ENCODE measurements around the gene TBC1D7. TPM values are rescaled to one million over a fixed set of nuclear protein-coding genes. Genes with fewer than 3 reads are reported as not detected.

The TBC1D7 gene
- total RNA-seq, 4 donors from 2014 or later: 8.3 to 15.4 (median 12.2) TPM

- TF ChIP-seq POLR2A (IDR thresholded peaks at IDR 0.05): no peak
- TF ChIP-seq EP300 (IDR thresholded peaks at IDR 0.05): no peak
- TF ChIP-seq, protein P1, sequence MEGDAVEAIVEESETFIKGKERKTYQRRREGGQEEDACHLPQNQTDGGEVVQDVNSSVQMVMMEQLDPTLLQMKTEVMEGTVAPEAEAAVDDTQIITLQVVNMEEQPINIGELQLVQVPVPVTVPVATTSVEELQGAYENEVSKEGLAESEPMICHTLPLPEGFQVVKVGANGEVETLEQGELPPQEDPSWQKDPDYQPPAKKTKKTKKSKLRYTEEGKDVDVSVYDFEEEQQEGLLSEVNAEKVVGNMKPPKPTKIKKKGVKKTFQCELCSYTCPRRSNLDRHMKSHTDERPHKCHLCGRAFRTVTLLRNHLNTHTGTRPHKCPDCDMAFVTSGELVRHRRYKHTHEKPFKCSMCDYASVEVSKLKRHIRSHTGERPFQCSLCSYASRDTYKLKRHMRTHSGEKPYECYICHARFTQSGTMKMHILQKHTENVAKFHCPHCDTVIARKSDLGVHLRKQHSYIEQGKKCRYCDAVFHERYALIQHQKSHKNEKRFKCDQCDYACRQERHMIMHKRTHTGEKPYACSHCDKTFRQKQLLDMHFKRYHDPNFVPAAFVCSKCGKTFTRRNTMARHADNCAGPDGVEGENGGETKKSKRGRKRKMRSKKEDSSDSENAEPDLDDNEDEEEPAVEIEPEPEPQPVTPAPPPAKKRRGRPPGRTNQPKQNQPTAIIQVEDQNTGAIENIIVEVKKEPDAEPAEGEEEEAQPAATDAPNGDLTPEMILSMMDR (IDR thresholded peaks at IDR 0.05): no peak
- TF ChIP-seq POLR2AphosphoS5 (IDR thresholded peaks at IDR 0.05): no peak
- no peaks in the 10 kb centered on the region for H3K9me3 ChIP-seq
- 65% methylated on average over 9 of the region's 9 CpGs for WGBS
- H3K4me1 ChIP-seq: peaks cover 9% of the 10 kb centered on the region
- no peak overlapping the region for H3K27ac ChIP-seq
- no peak overlapping the region for H3K4me3 ChIP-seq
- no peaks in the 10 kb centered on the region for H3K27me3 ChIP-seq
- peak in 1 of 2 donors; percentile 0 for DNase-seq (ENCODE audit: low spot score in 2 of 2)
- H3K36me3 ChIP-seq: no peaks in the 10 kb centered on the region
These were observed 44.6 kb upstream of the TBC1D7 start for GRCh38 chr6:13372688-13373487.

GRCh38 chr6:13372076-13372475 is 43.7 kb upstream of the TBC1D7 start:
- 79% methylated on average over 6 of the region's 6 CpGs for whole genome bisulfite sequencing

GRCh38 chr6:13371421-13372072 is 43.2 kb upstream of the TBC1D7 start:
- Histone ChIP-seq H3K27me3 (no peaks in the 10 kb centered on the region), H3K4me1 (peaks cover 13% of the 10 kb centered on the region), H3K4me3 (no peak overlapping the region), H3K9me3 (no peaks in the 10 kb centered on the region), H3K27ac (no peak overlapping the region), H3K36me3 (no peaks in the 10 kb centered on the region)
- TF ChIP-seq, protein P1 (IDR thresholded peaks at IDR 0.05): no peak
- TF ChIP-seq EP300 (IDR thresholded peaks at IDR 0.05) (no peak), POLR2AphosphoS5 (IDR thresholded peaks at IDR 0.05) (no peak), POLR2A (IDR thresholded peaks at IDR 0.05) (no peak)
- 89% methylated on average over 9 of the region's 9 CpGs for WGBS
- peak in 1 of 2 donors; percentile 53 for DNase-seq (ENCODE audit: low spot score in 2 of 2)

More at GRCh38 chr6:13372076-13372475, 43.7 kb upstream of the TBC1D7 start:
- no peaks in the 10 kb centered on the region for H3K27me3 ChIP-seq
- H3K36me3 ChIP-seq: no peaks in the 10 kb centered on the region
- no peak overlapping the region for H3K4me3 ChIP-seq
- TF ChIP-seq POLR2AphosphoS5 (IDR thresholded peaks at IDR 0.05) (no peak), POLR2A (IDR thresholded peaks at IDR 0.05) (no peak), EP300 (IDR thresholded peaks at IDR 0.05) (no peak)
- TF ChIP-seq, protein P1 (IDR thresholded peaks at IDR 0.05): no peak
- no peaks in the 10 kb centered on the region for H3K9me3 ChIP-seq
- no peak overlapping the region for H3K27ac ChIP-seq
- no peak for DNase-seq (ENCODE audit: low spot score in 2 of 2)
- peaks cover 13% of the 10 kb centered on the region for H3K4me1 ChIP-seq

DNA sequence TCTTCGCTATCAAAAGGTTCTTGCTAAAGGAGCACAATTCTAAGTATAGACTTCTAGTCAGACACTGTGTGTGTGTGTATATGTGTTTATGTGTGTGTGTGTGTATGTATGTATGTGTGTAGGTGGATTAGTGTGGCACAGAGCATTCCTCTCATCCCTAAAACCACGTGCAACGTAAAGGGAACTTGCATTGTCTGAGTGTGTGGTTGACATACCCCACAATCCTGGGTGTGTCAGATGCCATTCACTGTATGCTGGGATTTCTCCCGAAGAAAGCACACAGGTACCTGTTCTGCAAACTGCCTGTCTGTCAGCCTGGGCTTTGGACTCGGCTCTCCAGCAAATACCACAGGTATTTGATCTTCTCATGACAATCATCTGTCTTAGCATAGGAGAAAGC is 42.3 kb upstream of the TBC1D7 start:
- Histone ChIP-seq H3K4me1 (peaks cover 13% of the 10 kb centered on the region), H3K9me3 (no peaks in the 10 kb centered on the region), H3K27ac (no peak overlapping the region), H3K4me3 (no peak overlapping the region), H3K36me3 (no peaks in the 10 kb centered on the region), H3K27me3 (no peaks in the 10 kb centered on the region)
- TF ChIP-seq EP300 (IDR thresholded peaks at IDR 0.05): no peak
- peak in 1 of 2 donors; percentile 0 for DNase-seq (ENCODE audit: low spot score in 2 of 2)
- 82% methylated on average over 5 of the region's 5 CpGs for WGBS

GRCh38 chr6:13369591-13369990 is 41.3 kb upstream of the TBC1D7 start:
- H3K4me1 ChIP-seq: peaks cover 13% of the 10 kb centered on the region
- 0% methylated on average over 1 of the region's 1 CpG for WGBS
- H3K27ac ChIP-seq: no peak overlapping the region
- H3K9me3 ChIP-seq: no peaks in the 10 kb centered on the region
- peaks cover 9% of the 10 kb centered on the region for H3K36me3 ChIP-seq
- TF ChIP-seq POLR2AphosphoS5 (IDR thresholded peaks at IDR 0.05) (no peak), EP300 (IDR thresholded peaks at IDR 0.05) (no peak), POLR2A (IDR thresholded peaks at IDR 0.05) (no peak)
- TF ChIP-seq, protein P1 (IDR thresholded peaks at IDR 0.05): no peak
- DNase-seq (ENCODE audit: low spot score in 2 of 2): no peak
- no peaks in the 10 kb centered on the region for H3K27me3 ChIP-seq
- no peak overlapping the region for H3K4me3 ChIP-seq

Measured in suprapubic skin (tissue), 4 donors.